ENCODE measurements around the gene HCRTR1.

Gene HCRTR1

DNA sequence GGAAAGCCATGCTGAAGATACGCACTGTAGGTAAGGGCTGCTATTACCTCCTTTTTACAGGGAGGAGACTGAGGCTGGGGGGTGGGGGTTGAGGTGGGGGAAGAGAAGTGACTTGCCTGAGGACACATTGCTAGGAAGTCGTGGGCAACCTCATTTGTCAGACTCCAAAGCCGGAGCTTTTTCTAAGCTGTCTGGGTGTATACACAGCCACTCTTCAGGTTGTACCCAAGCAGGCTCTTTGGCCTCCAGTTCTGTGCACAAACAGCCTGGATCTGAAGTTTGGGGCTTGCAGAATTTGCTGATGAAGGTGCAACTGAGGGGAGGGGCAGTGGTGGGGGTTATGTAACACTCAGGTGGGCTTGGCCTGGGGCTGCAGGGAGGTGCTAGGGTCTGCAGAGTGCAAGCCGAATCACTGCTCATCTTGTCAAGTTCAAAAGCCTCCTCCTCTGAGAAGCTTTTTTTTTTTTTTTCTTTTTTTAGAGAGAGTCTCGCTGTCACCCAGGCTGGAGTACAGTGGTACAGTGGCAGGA lies 24.3 kb upstream of the HCRTR1 start:
- no peak overlapping the region for H3K4me3 ChIP-seq (ENCODE audit: low read length)
- H3K4me2 ChIP-seq (ENCODE audit: low read length) = no peak overlapping the region
- no peaks in the 10 kb centered on the region for H3K36me3 ChIP-seq (ENCODE audit: insufficient read depth, low read length)
- no peaks in the 10 kb centered on the region for H3K9me3 ChIP-seq (replicated peaks; ENCODE audit: low read length)
- H3K27me3 ChIP-seq (ENCODE audit: control insufficient read depth, insufficient read depth, low read length) = peaks cover 5% of the 10 kb centered on the region
- no peak overlapping the region for H3K9ac ChIP-seq (ENCODE audit: low read depth, low read length)
- peaks cover 18% of the 10 kb centered on the region for H3K4me1 ChIP-seq (ENCODE audit: control insufficient read depth, insufficient read depth, low read length)

DNA sequence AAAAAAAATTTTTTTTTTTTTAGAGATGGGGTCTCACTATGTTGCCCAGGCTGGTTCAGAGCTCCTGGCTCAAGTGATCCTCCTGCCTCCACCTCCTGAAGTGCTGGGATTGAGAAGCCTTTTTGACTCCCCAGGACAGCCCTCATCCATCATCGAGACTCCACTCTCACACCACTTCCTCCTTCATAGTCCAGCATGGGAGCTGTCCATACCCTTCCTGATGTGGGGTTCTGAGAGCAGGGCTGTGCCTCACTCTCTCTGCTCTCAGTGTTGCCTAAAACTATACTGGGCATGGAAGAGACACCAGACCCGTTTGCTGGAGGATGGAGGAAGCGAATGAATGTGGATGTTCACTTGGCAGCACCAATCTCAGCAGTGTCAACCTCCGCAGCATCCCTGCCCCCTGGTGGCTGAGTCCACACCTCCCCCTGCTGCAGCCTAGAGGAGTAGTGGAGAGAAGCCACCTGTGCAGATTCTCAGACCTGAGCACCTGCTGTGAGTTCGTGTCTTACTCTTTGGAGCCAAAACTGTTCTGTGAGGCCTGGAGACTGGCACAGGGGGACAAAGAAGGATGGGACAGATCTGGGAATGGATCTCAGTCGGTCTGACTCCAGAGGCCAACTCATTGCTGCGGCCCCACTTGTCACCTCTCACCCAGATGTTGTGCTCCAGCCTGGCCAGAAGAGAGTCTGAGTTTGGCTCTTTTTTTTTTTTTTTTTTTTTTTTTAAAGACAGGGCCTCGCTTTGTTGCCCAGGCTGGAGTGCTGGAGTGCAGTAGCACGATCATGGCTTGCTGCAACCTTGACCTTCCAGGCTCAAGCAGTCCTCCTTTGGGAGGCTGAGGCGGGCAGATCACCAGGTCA lies 23.5 kb upstream of the HCRTR1 start:
- peaks cover 10% of the 10 kb centered on the region for H3K4me1 ChIP-seq (ENCODE audit: control insufficient read depth, insufficient read depth, low read length)
- H3K9me3 ChIP-seq (replicated peaks; ENCODE audit: low read length) = no peaks in the 10 kb centered on the region
- H3K4me2 ChIP-seq (ENCODE audit: low read length) = no peak overlapping the region
- H3K9ac ChIP-seq (ENCODE audit: low read depth, low read length) = no peak overlapping the region
- H3K4me3 ChIP-seq (ENCODE audit: low read length) = no peak overlapping the region
- H3K36me3 ChIP-seq (ENCODE audit: insufficient read depth, low read length) = no peaks in the 10 kb centered on the region
- peaks cover 5% of the 10 kb centered on the region for H3K27me3 ChIP-seq (ENCODE audit: control insufficient read depth, insufficient read depth, low read length)

DNA sequence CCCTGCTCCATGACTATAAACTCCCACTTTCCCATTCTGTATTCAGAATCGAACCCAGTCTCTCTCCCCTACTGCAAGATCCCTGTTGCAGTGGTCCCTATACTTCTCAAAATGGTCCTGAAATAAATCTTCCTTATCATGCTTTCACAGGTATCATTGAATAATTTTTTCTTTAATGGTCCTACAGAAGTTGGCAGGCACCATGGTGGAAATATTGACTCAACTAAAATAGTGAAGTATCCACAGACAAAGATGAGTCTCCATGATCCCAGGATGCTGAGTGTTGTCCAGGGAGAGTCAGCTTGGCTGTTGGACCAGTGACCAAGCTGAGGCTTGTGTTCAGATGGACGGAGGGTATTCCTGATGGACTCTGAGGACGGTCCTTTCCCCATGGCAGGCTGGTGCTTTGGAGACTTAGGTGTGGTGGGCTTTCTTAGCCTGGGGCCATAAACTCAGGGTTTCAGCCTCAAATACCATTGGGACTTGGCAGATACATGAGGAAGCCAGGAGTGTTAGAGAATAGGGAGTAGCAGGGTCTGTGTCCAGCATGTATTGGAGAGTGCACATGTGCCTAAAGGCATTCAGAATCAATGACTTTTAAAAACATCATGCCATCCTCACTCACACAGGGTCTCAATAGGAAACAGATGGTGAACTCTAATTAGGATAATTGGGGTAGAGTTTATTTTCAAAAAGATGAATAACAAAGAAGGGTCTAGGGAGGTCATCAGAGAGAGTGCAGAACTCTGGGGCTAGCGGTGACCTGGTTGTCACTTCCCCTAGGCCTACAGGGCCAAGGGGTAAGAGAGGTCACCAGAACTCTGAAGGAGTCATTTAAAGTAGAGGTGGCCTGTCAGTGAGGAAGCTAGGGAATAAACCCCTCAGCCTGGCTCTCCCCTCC lies 21.4 kb upstream of the HCRTR1 start:
- H3K27me3 ChIP-seq (ENCODE audit: control insufficient read depth, insufficient read depth, low read length) = peaks cover 8% of the 10 kb centered on the region
- peaks cover 6% of the 10 kb centered on the region for H3K4me1 ChIP-seq (ENCODE audit: control insufficient read depth, insufficient read depth, low read length)
- no peak overlapping the region for H3K4me2 ChIP-seq (ENCODE audit: low read length)
- no peaks in the 10 kb centered on the region for H3K36me3 ChIP-seq (ENCODE audit: insufficient read depth, low read length)
- no peak overlapping the region for H3K4me3 ChIP-seq (ENCODE audit: low read length)
- no peaks in the 10 kb centered on the region for H3K9me3 ChIP-seq (replicated peaks; ENCODE audit: low read length)
- H3K9ac ChIP-seq (ENCODE audit: low read depth, low read length) = no peak overlapping the region

DNA sequence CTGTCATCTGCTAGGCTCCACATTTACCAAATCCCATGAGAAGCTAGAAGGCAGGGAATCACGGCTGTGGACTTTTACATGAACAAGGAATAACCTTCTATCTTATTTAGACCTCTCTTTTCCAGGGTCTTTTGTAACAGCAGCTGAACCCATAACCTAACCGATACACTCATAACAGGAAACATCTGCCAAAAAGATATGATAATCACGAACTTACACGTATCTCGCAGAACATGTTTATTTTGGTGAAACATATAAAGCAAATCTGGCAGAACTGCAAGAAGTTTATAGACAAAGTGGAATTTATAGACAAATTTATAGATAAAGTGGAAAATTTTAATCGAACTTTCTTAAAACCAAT lies 20.8 kb upstream of the HCRTR1 start:
- Histone ChIP-seq H3K27me3 (ENCODE audit: control insufficient read depth, insufficient read depth, low read length) (peaks cover 8% of the 10 kb centered on the region), H3K9me3 (replicated peaks; ENCODE audit: low read length) (no peaks in the 10 kb centered on the region), H3K4me1 (ENCODE audit: control insufficient read depth, insufficient read depth, low read length) (peaks cover 5% of the 10 kb centered on the region), H3K9ac (ENCODE audit: low read depth, low read length) (no peak overlapping the region), H3K4me3 (ENCODE audit: low read length) (no peak overlapping the region), H3K36me3 (ENCODE audit: insufficient read depth, low read length) (no peaks in the 10 kb centered on the region), H3K4me2 (ENCODE audit: low read length) (no peak overlapping the region)

DNA sequence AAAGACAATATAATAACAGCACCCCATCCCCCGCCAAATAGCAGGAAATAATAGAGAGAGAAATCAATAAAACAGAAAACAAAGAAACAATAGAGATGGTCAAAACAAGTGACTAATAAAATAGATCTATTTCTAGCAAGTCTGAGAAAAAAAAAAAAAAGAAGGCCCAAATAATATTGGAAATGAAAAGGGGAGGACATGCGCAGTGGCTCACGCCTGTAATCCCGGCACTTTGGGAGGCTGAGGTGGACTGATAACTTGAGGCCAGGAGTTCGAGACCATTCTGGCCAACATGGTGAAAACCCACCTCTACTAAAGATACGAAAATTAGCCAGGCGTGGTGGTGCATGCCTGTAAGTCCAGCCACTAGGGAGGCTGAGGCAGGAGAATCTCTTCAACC lies 18.5 kb upstream of the HCRTR1 start:
- no peaks in the 10 kb centered on the region for H3K36me3 ChIP-seq (ENCODE audit: insufficient read depth, low read length)
- no peaks in the 10 kb centered on the region for H3K9me3 ChIP-seq (replicated peaks; ENCODE audit: low read length)
- H3K4me2 ChIP-seq (ENCODE audit: low read length) = no peak overlapping the region
- H3K27me3 ChIP-seq (ENCODE audit: control insufficient read depth, insufficient read depth, low read length) = peaks cover 8% of the 10 kb centered on the region
- H3K9ac ChIP-seq (ENCODE audit: low read depth, low read length) = no peak overlapping the region
- no peak overlapping the region for H3K4me3 ChIP-seq (ENCODE audit: low read length)
- H3K4me1 ChIP-seq (ENCODE audit: control insufficient read depth, insufficient read depth, low read length) = no peaks in the 10 kb centered on the region

DNA sequence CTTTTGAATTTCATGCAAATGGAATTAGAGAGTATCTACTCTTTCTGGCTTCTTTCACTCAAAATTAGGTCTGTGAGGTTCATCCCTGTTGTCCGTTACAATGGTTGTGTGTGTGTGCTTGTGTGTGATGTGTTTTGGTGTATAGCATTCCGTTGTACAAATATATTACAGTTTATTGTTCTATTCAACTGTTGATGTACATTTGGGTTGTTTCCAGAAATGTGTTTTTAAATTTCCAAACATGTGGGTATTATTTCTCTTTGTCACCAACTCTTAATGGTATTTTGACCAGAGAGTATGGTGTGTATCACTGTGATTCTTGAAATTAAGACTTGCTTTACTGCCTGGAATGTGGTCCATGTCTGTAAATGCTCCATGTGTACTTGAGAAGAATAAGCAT lies 16.8 kb upstream of the HCRTR1 start:
- Histone ChIP-seq H3K4me3 (ENCODE audit: low read length) (no peak overlapping the region), H3K27me3 (ENCODE audit: control insufficient read depth, insufficient read depth, low read length) (peaks cover 5% of the 10 kb centered on the region), H3K4me1 (ENCODE audit: control insufficient read depth, insufficient read depth, low read length) (no peaks in the 10 kb centered on the region), H3K9me3 (replicated peaks; ENCODE audit: low read length) (no peaks in the 10 kb centered on the region), H3K4me2 (ENCODE audit: low read length) (no peak overlapping the region), H3K36me3 (ENCODE audit: insufficient read depth, low read length) (no peaks in the 10 kb centered on the region), H3K9ac (ENCODE audit: low read depth, low read length) (no peak overlapping the region)

DNA sequence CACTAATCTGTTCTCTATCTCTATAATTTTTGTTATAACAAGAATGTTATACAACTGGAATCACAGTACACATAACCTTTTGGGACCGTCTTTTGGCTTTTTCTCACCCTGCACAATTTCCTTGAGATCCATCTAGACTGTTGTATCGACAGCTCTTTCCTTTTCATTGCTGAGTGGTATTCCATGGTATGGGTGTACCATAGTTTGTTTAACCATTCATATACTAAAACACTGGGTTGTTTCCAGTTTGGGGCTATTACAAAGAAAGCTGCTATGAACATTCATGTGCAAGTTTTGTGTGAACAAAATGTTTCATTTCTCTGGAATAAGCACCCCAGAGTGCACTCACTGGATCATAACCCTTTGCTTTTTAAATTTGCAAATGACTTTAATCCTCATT lies 15.4 kb upstream of the HCRTR1 start:
- Histone ChIP-seq H3K27me3 (ENCODE audit: control insufficient read depth, insufficient read depth, low read length) (peaks cover 3% of the 10 kb centered on the region), H3K4me3 (ENCODE audit: low read length) (no peak overlapping the region), H3K4me2 (ENCODE audit: low read length) (no peak overlapping the region), H3K36me3 (ENCODE audit: insufficient read depth, low read length) (no peaks in the 10 kb centered on the region), H3K9me3 (replicated peaks; ENCODE audit: low read length) (no peaks in the 10 kb centered on the region), H3K9ac (ENCODE audit: low read depth, low read length) (no peak overlapping the region), H3K4me1 (ENCODE audit: control insufficient read depth, insufficient read depth, low read length) (peaks cover 6% of the 10 kb centered on the region)

DNA sequence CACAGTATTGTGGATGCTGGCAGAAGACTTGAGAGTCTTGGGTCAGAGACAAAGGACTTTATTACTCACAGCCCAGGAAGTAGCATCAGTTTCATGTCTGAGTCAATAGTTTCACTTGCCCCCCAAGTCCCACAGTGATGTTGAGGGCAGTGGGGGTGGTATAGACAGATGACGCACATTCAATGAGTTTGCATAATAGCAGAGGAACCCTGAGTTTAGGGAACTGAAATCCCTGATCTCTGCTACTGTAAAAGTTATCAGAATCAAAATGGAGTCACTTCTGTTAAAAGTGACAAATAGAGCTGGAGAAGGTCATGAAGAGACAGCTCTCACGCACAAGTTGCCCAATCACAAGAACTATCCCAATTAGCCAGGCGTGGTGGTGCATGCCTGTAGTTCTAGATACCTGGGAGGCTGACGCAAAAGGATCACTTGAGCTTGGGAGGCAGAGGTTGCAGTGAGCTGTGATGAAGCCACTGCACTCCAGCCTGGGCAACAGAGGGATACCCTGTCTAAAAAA lies 11.5 kb upstream of the HCRTR1 start:
- Histone ChIP-seq H3K4me2 (ENCODE audit: low read length) (no peak overlapping the region), H3K4me1 (ENCODE audit: control insufficient read depth, insufficient read depth, low read length) (peaks cover 6% of the 10 kb centered on the region), H3K9ac (ENCODE audit: low read depth, low read length) (no peak overlapping the region), H3K36me3 (ENCODE audit: insufficient read depth, low read length) (no peaks in the 10 kb centered on the region), H3K4me3 (ENCODE audit: low read length) (no peak overlapping the region), H3K27me3 (ENCODE audit: control insufficient read depth, insufficient read depth, low read length) (peaks cover under 1% of the 10 kb centered on the region), H3K9me3 (replicated peaks; ENCODE audit: low read length) (no peaks in the 10 kb centered on the region)

DNA sequence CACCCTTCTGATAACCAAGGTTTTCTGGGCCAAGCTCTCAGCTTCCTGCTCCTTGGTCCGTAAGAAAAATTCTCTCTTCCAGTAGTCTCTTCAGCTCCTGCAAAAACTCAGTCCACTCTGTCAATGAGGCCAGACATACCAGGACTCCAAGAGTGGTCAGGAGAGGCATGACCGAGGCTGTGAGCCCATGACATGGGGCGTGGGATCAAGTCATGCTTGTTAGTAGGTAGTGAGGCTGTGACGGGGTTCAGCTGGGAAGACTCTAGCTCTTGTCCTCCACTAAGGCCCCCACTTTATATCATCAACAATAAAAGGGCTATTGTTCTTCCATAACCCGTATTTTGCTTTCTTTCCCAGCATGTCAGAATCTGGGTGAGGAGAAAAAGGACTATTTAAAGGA lies 10.1 kb upstream of the HCRTR1 start:
- no peak overlapping the region for H3K4me3 ChIP-seq (ENCODE audit: low read length)
- no peak overlapping the region for H3K9ac ChIP-seq (ENCODE audit: low read depth, low read length)
- no peak overlapping the region for H3K4me2 ChIP-seq (ENCODE audit: low read length)
- no peaks in the 10 kb centered on the region for H3K9me3 ChIP-seq (replicated peaks; ENCODE audit: low read length)
- no peaks in the 10 kb centered on the region for H3K36me3 ChIP-seq (ENCODE audit: insufficient read depth, low read length)
- peaks cover 6% of the 10 kb centered on the region for H3K4me1 ChIP-seq (ENCODE audit: control insufficient read depth, insufficient read depth, low read length)
- no peaks in the 10 kb centered on the region for H3K27me3 ChIP-seq (ENCODE audit: control insufficient read depth, insufficient read depth, low read length)

DNA sequence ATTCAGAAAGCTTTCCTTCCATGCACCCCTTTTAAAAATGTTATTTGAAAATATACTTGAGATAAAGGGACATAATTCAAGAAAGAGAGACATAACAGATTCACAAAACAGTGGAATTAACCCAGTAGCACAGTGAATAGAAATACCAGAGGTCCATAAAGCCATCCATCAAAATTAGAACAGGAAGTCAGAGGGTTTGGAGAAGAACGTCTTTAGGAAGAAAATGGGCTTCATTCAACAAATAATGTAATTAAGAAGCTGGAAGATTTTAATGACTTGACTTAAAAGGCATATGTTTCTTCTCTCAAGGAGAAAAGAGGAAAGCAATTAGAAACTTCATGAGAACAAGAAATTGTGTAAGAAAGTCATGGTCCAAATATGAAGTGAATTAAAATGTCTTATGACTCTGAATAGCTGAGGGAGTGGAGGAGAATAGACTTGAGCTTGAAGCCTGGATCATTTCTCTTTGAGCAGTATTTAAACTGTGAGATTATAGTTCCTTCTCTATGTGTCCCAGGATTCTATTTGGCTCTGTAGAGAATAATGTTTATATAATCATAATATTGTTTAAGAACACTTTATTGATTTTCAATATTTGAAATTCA lies 7.9 kb upstream of the HCRTR1 start:
- H3K9me3 ChIP-seq (replicated peaks; ENCODE audit: low read length) = no peaks in the 10 kb centered on the region

DNA sequence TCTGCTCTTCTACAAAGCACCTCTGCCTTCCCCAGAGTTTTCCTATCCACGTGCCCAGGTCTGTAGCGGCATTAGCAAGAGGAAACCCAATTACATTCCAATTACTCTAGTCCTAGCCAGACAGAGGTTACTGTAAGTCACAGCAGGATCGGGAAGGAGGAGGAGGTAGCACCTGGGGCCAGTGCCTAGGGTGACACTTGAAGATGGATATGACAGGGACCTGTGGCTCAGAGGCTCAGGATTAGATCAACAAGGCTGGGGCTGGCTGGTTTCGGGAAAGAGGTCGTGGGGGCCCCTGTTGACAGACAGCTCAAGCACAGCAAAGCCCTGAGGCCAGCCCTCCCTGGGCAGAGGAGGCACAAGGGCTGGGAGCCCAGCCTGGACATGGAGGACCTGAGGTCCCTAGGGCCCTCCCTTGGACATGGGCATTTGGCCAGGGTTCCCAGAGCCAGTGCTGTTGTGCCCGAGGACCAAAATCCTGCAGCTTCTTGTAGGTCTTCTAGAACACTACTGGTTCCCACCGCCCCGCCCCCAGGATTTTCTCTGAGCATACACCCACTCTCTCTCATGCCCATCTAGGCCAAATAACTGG lies 3.0 kb upstream of the HCRTR1 start:
- H3K9me3 ChIP-seq (replicated peaks; ENCODE audit: low read length) = no peaks in the 10 kb centered on the region
- H3K4me2 ChIP-seq (ENCODE audit: low read length) = no peak overlapping the region
- H3K9ac ChIP-seq (ENCODE audit: low read depth, low read length) = no peak overlapping the region
- H3K4me3 ChIP-seq (ENCODE audit: low read length) = no peak overlapping the region
- peaks cover 27% of the 10 kb centered on the region for H3K27me3 ChIP-seq (ENCODE audit: control insufficient read depth, insufficient read depth, low read length)
- H3K4me1 ChIP-seq (ENCODE audit: control insufficient read depth, insufficient read depth, low read length) = no peaks in the 10 kb centered on the region
- no peaks in the 10 kb centered on the region for H3K36me3 ChIP-seq (ENCODE audit: insufficient read depth, low read length)

More for the DNA sequence above, 7.9 kb upstream of the HCRTR1 start:
- no peaks in the 10 kb centered on the region for H3K36me3 ChIP-seq (ENCODE audit: insufficient read depth, low read length)
- no peak overlapping the region for H3K4me2 ChIP-seq (ENCODE audit: low read length)
- H3K9ac ChIP-seq (ENCODE audit: low read depth, low read length) = no peak overlapping the region
- peaks cover 6% of the 10 kb centered on the region for H3K4me1 ChIP-seq (ENCODE audit: control insufficient read depth, insufficient read depth, low read length)
- H3K4me3 ChIP-seq (ENCODE audit: low read length) = no peak overlapping the region
- H3K27me3 ChIP-seq (ENCODE audit: control insufficient read depth, insufficient read depth, low read length) = no peaks in the 10 kb centered on the region

Measured in skeletal muscle satellite cell (primary cell).